GM19239 (cell line): ENCODE results near the gene NNAT.
"Not testable (repeated sequence)": the region's sequence is repeated elsewhere in the genome, so short reads cannot be mapped to it uniquely, and the experiment has no call there.

ENCODE experiments used
- DNase-seq: peaks from one replicate; pipeline ENCODE4 v3.0.0; 2011; ENCODE audit warnings: low spot score; ENCODE audit not compliant: insufficient read length
- FAIRE-seq: peaks from 2 replicates; lab custom pipeline; 2011; peaks lifted over from hg19 to GRCh38; lab: Jason Lieb, UNC

Gene NNAT

GRCh38 chr20:37538003-37538402, 17.0 kb downstream of the NNAT start:
- FAIRE-seq (no peak), DNase-seq (no peak)

- FAIRE-seq = no peak
- DNase-seq = no peak
Measured at GRCh38 chr20:37539424-37539823, 18.4 kb downstream of the NNAT start.

- DNase-seq (no peak), FAIRE-seq (no peak)
Measured at GRCh38 chr20:37540001-37540400, 19.0 kb downstream of the NNAT start.

GRCh38 chr20:37540838-37541237, 19.8 kb downstream of the NNAT start:
- not testable (repeated sequence) for FAIRE-seq, DNase-seq

GRCh38 chr20:37541326-37541725, 20.3 kb downstream of the NNAT start:
- no peak for FAIRE-seq
- no peak for DNase-seq

- no peak for FAIRE-seq
- no peak for DNase-seq
Measured at GRCh38 chr20:37542281-37542680, 21.2 kb downstream of the NNAT start.

- no peak for FAIRE-seq
Measured at GRCh38 chr20:37543828-37544227, 22.8 kb downstream of the NNAT start.

GRCh38 chr20:37544386-37544785, 23.3 kb downstream of the NNAT start:
- DNase-seq = no peak
- FAIRE-seq = no peak

More at GRCh38 chr20:37543828-37544227, 22.8 kb downstream of the NNAT start:
- no peak for DNase-seq

GRCh38 chr20:37545516-37545915, 24.5 kb downstream of the NNAT start:
- DNase-seq = no peak
- FAIRE-seq = no peak

GRCh38 chr20:37547912-37548311, 26.9 kb downstream of the NNAT start:
- FAIRE-seq (no peak), DNase-seq (no peak)

GRCh38 chr20:37550101-37550920, 29.3 kb downstream of the NNAT start:
- FAIRE-seq, DNase-seq: not testable (repeated sequence)

- not testable (repeated sequence) for FAIRE-seq, DNase-seq
Measured at GRCh38 chr20:37551660-37552059, 30.6 kb downstream of the NNAT start.

GRCh38 chr20:37552415-37552814, 31.4 kb downstream of the NNAT start:
- no peak for FAIRE-seq
- no peak for DNase-seq

GRCh38 chr20:37554721-37555298, 33.8 kb downstream of the NNAT start:
- FAIRE-seq, DNase-seq: not testable (repeated sequence)

GRCh38 chr20:37556538-37556937, 35.5 kb downstream of the NNAT start:
- FAIRE-seq = no peak
- no peak for DNase-seq

- DNase-seq (no peak), FAIRE-seq (no peak)
Measured at GRCh38 chr20:37558306-37558705, 37.3 kb downstream of the NNAT start.

- DNase-seq = no peak
- FAIRE-seq = no peak
Measured at GRCh38 chr20:37558779-37559178, 37.7 kb downstream of the NNAT start.

- DNase-seq (no peak), FAIRE-seq (no peak)
Measured at GRCh38 chr20:37559312-37560027, 38.4 kb downstream of the NNAT start.

- DNase-seq (no peak), FAIRE-seq (no peak)
Measured at GRCh38 chr20:37560629-37561028, 39.6 kb downstream of the NNAT start.

GRCh38 chr20:37562695-37563480, 41.8 kb downstream of the NNAT start:
- DNase-seq = no peak
- no peak for FAIRE-seq
